ENCODE results near the gene SH3RF1. TPM values are rescaled to one million over a fixed set of nuclear protein-coding genes. Genes with fewer than 3 reads are reported as not detected.

Gene SH3RF1
- total RNA-seq, 2 donors from 2014 or later = 42.9 to 57.5 TPM

DNA sequence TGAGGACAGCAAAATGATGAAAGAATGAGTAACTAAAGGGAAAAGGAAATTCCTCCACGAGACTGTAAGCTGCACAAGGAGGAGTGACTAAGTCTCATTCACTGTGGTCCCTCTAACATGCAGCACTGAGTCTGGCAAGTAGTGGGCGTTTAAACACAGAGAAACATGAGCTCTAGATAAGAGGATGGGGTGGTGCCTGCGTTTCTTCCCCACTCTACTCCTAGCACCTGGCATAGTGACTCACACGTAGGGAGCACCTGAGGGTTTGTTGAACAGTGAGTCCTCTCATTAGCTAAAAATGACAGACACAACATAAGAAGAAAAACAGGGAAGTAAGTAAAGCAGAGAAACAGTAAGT is 154.9 kb downstream of the SH3RF1 start:
- no peaks in the 10 kb centered on the region for H3K4me1 ChIP-seq (replicated peaks)
- TF ChIP-seq POLR2A (IDR thresholded peaks at IDR 0.05) = no peak
- TF ChIP-seq, protein P1, sequence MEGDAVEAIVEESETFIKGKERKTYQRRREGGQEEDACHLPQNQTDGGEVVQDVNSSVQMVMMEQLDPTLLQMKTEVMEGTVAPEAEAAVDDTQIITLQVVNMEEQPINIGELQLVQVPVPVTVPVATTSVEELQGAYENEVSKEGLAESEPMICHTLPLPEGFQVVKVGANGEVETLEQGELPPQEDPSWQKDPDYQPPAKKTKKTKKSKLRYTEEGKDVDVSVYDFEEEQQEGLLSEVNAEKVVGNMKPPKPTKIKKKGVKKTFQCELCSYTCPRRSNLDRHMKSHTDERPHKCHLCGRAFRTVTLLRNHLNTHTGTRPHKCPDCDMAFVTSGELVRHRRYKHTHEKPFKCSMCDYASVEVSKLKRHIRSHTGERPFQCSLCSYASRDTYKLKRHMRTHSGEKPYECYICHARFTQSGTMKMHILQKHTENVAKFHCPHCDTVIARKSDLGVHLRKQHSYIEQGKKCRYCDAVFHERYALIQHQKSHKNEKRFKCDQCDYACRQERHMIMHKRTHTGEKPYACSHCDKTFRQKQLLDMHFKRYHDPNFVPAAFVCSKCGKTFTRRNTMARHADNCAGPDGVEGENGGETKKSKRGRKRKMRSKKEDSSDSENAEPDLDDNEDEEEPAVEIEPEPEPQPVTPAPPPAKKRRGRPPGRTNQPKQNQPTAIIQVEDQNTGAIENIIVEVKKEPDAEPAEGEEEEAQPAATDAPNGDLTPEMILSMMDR (IDR thresholded peaks at IDR 0.05) = peak in 1 of 4 experiments; percentile 32
- WGBS = 60% methylated on average over 4 of the region's 4 CpGs
- intact Hi-C loops (cut with DNase I) = no loop called here
- DNase-seq (ENCODE audit: low spot score) = no peak
- H3K27ac ChIP-seq = no peak overlapping the region
- no peaks in the 10 kb centered on the region for H3K27me3 ChIP-seq (replicated peaks; ENCODE audit: insufficient read depth)
- H3K4me3 ChIP-seq = no peak overlapping the region
- H3K9me3 ChIP-seq = no peaks in the 10 kb centered on the region
- peaks cover 0 to 5% of the 10 kb centered on the region in 2 donors for H3K36me3 ChIP-seq

DNA sequence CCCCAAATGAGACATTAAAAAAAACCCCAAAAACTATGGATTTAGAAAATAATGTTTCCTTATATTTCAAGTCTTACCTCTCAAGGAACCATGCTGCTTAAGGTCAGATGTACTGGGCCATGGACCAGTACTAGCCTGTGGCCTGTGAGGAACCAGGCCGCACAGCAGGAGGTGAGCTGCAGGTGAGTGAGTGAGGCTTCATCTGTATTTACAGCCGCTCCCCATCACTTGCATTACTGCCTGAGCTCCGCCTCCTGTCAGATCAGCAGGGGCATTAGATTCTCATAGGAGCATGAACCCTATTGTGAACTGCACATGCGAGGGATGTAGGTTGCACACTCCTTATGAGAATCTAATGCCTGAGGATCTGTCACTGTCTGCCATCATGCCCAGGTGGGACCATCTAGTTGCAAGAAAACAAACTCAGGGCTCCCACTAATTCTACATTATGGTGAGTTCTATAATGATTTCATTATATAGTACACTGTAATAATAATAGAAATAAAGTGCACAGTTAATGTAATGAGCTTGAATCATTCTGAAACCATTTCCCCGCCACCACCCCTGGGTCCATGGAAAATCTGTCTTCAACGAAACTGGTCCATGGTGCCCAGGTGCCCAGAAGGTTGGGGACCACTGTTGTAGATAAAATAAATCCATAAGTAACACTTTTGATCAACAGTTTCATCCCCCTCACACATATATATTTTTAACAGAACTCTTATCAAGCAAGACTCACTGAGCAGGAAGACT is 155.4 kb downstream of the SH3RF1 start:
- Histone ChIP-seq H3K9me3 (no peaks in the 10 kb centered on the region), H3K36me3 (peaks cover 0 to 5% of the 10 kb centered on the region in 2 donors), H3K4me3 (no peak overlapping the region), H3K27me3 (replicated peaks; ENCODE audit: insufficient read depth) (no peaks in the 10 kb centered on the region), H3K27ac (no peak overlapping the region), H3K4me1 (replicated peaks) (no peaks in the 10 kb centered on the region)
- 97% methylated on average over 6 of the region's 6 CpGs for WGBS
- intact Hi-C loops (cut with DNase I) = no loop called here
- TF ChIP-seq, protein P1 (IDR thresholded peaks at IDR 0.05) = no peak
- TF ChIP-seq POLR2AphosphoS5 (IDR thresholded peaks at IDR 0.05) = no peak
- TF ChIP-seq POLR2A (IDR thresholded peaks at IDR 0.05) = no peak
- DNase-seq (ENCODE audit: low spot score) = no peak

DNA sequence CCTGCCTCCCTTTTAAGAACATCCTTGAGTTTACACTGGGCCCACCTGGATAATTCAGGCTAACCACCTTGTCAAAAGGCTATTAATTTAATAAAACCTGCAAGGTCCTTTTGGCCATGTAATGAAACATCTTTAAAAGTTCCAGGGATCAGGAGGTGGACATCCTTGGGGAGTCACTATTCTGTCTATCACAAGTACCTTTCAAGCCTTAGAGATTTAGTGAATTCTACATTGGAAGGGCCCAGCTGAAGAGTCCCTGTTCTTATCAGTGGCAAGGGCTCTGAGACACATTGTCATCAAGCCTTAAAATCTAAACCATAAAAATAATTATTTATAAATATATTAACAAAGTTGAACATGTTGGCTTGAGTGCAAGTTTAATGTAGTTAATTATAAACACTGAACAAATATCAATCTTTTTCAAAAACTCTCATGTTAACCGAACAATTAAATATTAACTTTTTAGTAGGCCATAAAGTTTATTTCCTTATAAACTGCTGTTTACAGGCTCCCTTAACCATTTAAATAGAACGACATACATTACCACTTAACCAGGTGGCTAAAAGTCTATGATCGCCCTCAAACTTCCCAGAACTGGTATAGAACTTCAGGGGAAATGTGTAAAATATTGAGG is 156.3 kb downstream of the SH3RF1 start:
- no peak overlapping the region for H3K27ac ChIP-seq
- no peaks in the 10 kb centered on the region for H3K4me1 ChIP-seq (replicated peaks)
- TF ChIP-seq POLR2A (IDR thresholded peaks at IDR 0.05) (no peak), POLR2AphosphoS5 (IDR thresholded peaks at IDR 0.05) (no peak)
- TF ChIP-seq, protein P1 (IDR thresholded peaks at IDR 0.05) = no peak
- intact Hi-C loops (cut with DNase I) = no loop called here
- H3K9me3 ChIP-seq = no peaks in the 10 kb centered on the region
- 38% methylated on average over 3 of the region's 3 CpGs for WGBS
- no peak overlapping the region for H3K4me3 ChIP-seq
- DNase-seq (ENCODE audit: low spot score) = no peak
- H3K27me3 ChIP-seq (replicated peaks; ENCODE audit: insufficient read depth) = no peaks in the 10 kb centered on the region
- peaks cover 0 to 5% of the 10 kb centered on the region in 2 donors for H3K36me3 ChIP-seq

DNA sequence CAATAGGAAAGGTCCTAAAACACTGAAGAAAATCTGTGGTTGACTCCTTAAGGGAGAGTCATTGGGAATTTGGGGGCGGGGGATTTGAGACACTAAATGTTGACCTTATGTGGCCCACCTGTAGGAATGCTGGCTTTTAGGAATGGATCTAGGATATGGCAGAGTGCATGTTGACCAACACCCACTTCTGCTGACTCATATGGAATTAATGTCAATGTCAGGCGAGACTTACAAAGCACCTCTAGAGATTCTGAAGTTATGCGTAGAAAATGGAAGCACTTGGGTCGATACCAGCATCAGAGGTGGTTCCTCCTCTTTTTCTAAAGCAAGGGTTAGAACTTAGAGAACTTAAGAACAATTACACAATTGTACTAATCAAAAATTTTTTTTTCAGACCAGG is 160.1 kb downstream of the SH3RF1 start:
- H3K4me3 ChIP-seq = no peak overlapping the region
- no peaks in the 10 kb centered on the region for H3K36me3 ChIP-seq
- TF ChIP-seq POLR2AphosphoS5 (IDR thresholded peaks at IDR 0.05) (no peak), POLR2A (IDR thresholded peaks at IDR 0.05) (no peak)
- TF ChIP-seq, protein P1 (IDR thresholded peaks at IDR 0.05) = no peak
- WGBS = 96% methylated on average over 4 of the region's 4 CpGs
- DNase-seq (ENCODE audit: low spot score) = no peak
- no peaks in the 10 kb centered on the region for H3K9me3 ChIP-seq
- intact Hi-C loops (cut with DNase I) = no loop called here
- H3K4me1 ChIP-seq (replicated peaks) = no peaks in the 10 kb centered on the region
- H3K27me3 ChIP-seq (replicated peaks; ENCODE audit: insufficient read depth) = no peaks in the 10 kb centered on the region
- no peak overlapping the region for H3K27ac ChIP-seq

Measured in prostate gland (tissue), 2 donors.